Raji (cell line): ENCODE results near the gene CABYR.

Experiments used
- POLR2A ChIP-seq: IDR thresholded peaks from 2 replicates; pipeline ENCODE4 v1.6.1; 2011; ENCODE audit warnings: low read depth, low read length, control low read depth; ENCODE audit not compliant: insufficient read depth

The CABYR gene

DNA sequence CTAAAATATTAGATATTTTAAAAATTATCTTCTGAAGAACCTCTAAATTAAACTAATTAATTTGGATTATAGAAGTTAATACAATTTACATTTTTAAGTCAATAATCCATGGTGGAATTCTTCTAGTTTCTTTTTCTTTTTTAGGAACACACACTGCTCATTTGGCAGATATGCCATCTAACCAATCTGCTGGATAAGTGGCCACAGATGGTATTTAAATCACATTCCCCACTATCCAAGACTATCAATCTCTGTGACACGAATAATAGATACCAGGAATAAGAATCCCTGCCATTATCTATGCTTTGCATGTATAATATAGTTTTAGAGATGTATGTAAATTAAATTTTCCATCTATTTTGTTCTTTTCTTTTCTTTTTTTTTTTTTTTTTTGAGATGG, 58.5 kb downstream of the CABYR start:
- TF ChIP-seq POLR2A, result no peak

GRCh38 chr18:24198461-24198860, 59.6 kb downstream of the CABYR start:
- TF ChIP-seq POLR2A, result no peak

GRCh38 chr18:24199372-24199962, 60.6 kb downstream of the CABYR start:
- no peak for TF ChIP-seq POLR2A

DNA sequence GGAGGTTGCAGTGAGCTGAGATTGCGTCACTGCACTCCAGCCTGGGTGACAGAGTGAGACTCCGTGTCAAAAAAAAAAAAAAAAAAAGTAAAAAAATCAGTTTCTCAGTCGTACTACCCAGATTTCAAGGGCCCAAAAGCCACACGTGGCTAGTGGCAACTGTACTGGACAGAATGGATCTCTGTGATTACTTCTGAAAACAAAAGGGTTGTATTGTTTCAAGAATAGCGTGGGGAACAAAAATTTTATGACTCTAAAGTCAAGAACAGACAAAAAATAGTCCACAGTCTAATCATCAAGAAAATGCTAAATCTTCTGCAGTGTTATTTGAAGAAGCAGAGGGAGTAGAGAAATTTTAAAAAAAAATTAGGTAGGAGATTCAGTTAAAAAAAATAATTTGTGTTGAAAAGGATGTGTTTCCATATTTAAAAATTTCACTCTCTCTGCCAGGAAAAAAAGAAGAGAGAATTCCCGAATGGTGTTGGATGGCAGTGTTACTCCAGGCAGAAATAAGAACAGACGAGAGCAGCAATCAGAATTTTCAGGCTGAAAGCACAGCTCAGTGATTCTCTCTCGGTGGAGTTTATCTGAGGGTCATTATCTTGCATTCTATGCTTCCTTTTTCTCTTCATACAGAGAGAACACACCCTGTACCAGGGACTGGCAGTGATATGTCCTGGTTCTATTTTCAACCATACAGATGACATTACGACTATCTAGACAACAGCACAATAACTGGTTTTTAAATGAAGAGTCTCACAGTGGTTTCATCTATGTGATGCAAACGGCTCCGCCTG, 61.8 kb downstream of the CABYR start:
- no peak for TF ChIP-seq POLR2A

GRCh38 chr18:24201699-24202687, 63.1 kb downstream of the CABYR start:
- TF ChIP-seq POLR2A, result no peak

DNA sequence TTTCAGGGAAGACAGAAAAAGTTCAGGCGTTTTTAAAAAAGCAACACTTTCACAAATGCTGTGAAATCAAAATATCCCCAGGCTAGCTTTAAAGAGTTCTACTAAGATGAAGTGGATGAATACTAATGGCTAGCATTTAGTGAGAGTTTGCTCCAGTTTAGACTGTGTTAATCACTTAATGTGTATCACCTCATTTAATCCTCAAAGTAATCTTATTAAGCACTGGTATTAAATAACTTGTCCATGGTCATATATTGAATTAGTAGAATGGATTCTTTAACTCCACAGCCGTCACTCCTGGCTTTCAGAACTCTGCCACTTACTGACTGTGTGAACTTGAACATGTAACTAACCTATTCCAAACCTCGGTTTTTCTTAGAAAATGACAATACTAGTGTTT, 66.0 kb downstream of the CABYR start:
- TF ChIP-seq POLR2A, result no peak

DNA sequence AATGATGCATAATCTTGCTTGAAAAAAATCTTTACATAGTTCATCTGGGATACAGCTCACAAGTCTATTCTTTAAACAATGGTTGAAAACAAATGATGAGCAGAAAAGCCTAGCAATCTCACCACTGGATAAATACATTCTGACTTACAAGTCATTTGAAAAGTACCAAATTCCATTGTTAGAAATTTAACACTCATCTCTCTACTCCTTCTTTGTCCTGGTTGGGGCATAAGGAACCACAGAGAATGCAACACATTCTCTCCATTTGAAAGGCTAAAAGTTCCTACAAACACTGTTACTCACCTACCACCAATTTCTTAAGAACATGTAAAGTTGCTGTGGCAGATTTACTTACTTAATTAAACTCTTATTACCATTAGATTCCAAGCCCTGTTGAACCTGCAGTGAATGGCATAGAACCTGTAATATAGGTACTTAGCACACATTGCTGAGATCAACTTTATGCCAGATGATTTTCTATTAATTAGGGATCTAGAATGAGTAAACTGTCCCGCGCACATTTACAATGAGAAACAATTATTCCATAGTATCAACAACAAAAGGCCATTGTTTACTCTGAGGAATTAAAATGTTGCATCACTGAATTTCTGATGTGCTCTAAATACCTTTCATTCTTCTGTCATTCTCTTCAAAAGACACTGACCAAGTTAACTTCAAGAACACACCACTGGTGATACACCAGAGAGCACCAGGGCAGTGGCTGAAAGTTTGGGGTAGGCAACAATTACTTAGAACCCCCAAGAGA, 69.6 kb downstream of the CABYR start:
- TF ChIP-seq POLR2A, result no peak

- TF ChIP-seq POLR2A, result no peak
Observed at GRCh38 chr18:24209558-24209957, 70.7 kb downstream of the CABYR start.
